NCI-H2227 (cell line): Measurements from ENCODE around the gene TMEM184B.
A peak's percentile ranks its signal among the peaks of the same experiment; 100 is the strongest.

Experiments
- DNase-seq: peaks from one replicate; lab custom pipeline; 2025; ENCODE audit not compliant: unreplicated experiment; lab: John Stamatoyannopoulos, UW

Gene TMEM184B

GRCh38 chr22:38272373-38273134, at the start of gene TMEM184B:
TMEM184B (minus strand) TSS chr22:38273010; CDS start chr22:38247961, 25,049 bp downstream.
- peak; percentile 81 for DNase-seq

GRCh38 chr22:38320605-38321402, 48.0 kb upstream of the TMEM184B start:
- DNase-seq = no peak

- no peak for DNase-seq
These were observed 46.3 kb upstream of the TMEM184B start for GRCh38 chr22:38318792-38319773.

GRCh38 chr22:38317995-38318715, 45.3 kb upstream of the TMEM184B start:
- peak; percentile 60 for DNase-seq

GRCh38 chr22:38317122-38317994, 44.5 kb upstream of the TMEM184B start, which contains the start of gene CSNK1E:
CSNK1E (minus strand) TSS chr22:38317433; CDS start chr22:38314157, 3,276 bp downstream.
- DNase-seq = peak; percentile 78

GRCh38 chr22:38316364-38317121, 43.7 kb upstream of the TMEM184B start:
- DNase-seq = peak; percentile 39

- DNase-seq = no peak
These were observed 43.1 kb upstream of the TMEM184B start for GRCh38 chr22:38315823-38316363.

- no peak for DNase-seq
These were observed 42.4 kb upstream of the TMEM184B start for GRCh38 chr22:38314933-38315822.

- no peak for DNase-seq
These were observed 41.5 kb upstream of the TMEM184B start for GRCh38 chr22:38314051-38314932.

GRCh38 chr22:38313384-38313955, 40.7 kb upstream of the TMEM184B start:
- DNase-seq = no peak

GRCh38 chr22:38312261-38312800, 39.5 kb upstream of the TMEM184B start:
- DNase-seq = no peak

GRCh38 chr22:38311323-38311620, 38.5 kb upstream of the TMEM184B start:
- DNase-seq = no peak

- DNase-seq = no peak
These were observed 37.9 kb upstream of the TMEM184B start for GRCh38 chr22:38310518-38311322.

- no peak for DNase-seq
These were observed 37.1 kb upstream of the TMEM184B start for GRCh38 chr22:38309614-38310517.
